DMS53 (cell line): ENCODE measurements around the gene P2RY2.
"Not testable (repeated sequence)": the region's sequence is repeated elsewhere in the genome, so short reads cannot be mapped to it uniquely, and the experiment has no call there.

Experiments used
- DNase-seq: peaks from one replicate; lab custom pipeline; 2025; lab: John Stamatoyannopoulos, UW

The P2RY2 gene

GRCh38 chr11:73188301-73188700 lies 29.8 kb upstream of the P2RY2 start:
- no peak for DNase-seq

GRCh38 chr11:73189315-73189714 lies 28.8 kb upstream of the P2RY2 start:
- DNase-seq: no peak

GRCh38 chr11:73189723-73190556 lies 28.1 kb upstream of the P2RY2 start:
- peak; percentile 64 for DNase-seq

GRCh38 chr11:73190557-73190885 lies 27.6 kb upstream of the P2RY2 start:
- no peak for DNase-seq

- no peak for DNase-seq
These were observed 26.9 kb upstream of the P2RY2 start for GRCh38 chr11:73191151-73191550.

- DNase-seq: no peak
These were observed 25.8 kb upstream of the P2RY2 start for GRCh38 chr11:73192272-73192671.

GRCh38 chr11:73193251-73194033 lies 24.6 kb upstream of the P2RY2 start:
- no peak for DNase-seq

- DNase-seq: no peak
These were observed 24.0 kb upstream of the P2RY2 start for GRCh38 chr11:73194034-73194507.

- no peak for DNase-seq
These were observed 23.5 kb upstream of the P2RY2 start for GRCh38 chr11:73194593-73194992.

- peak; percentile 57 for DNase-seq
These were observed 22.7 kb upstream of the P2RY2 start for GRCh38 chr11:73195191-73196007.

GRCh38 chr11:73196576-73196975 lies 21.5 kb upstream of the P2RY2 start:
- DNase-seq: no peak

GRCh38 chr11:73197348-73197747 lies 20.7 kb upstream of the P2RY2 start:
- DNase-seq: peak; percentile 41

- DNase-seq: not testable (repeated sequence)
These were observed 20.3 kb upstream of the P2RY2 start for GRCh38 chr11:73197787-73198186.

- DNase-seq: peak; percentile 80
These were observed 19.4 kb upstream of the P2RY2 start for GRCh38 chr11:73198677-73199076.

GRCh38 chr11:73199446-73199845 lies 18.6 kb upstream of the P2RY2 start:
- no peak for DNase-seq

- no peak for DNase-seq
These were observed 17.8 kb upstream of the P2RY2 start for GRCh38 chr11:73200256-73200655.

GRCh38 chr11:73201249-73201648 lies 16.8 kb upstream of the P2RY2 start:
- no peak for DNase-seq

- DNase-seq: no peak
These were observed 15.9 kb upstream of the P2RY2 start for GRCh38 chr11:73201888-73202780.

GRCh38 chr11:73203322-73203721 lies 14.8 kb upstream of the P2RY2 start:
- DNase-seq: no peak

- no peak for DNase-seq
These were observed 14.3 kb upstream of the P2RY2 start for GRCh38 chr11:73203790-73204189.

GRCh38 chr11:73204711-73205121 lies 13.4 kb upstream of the P2RY2 start:
- DNase-seq: no peak
